GM18508 (cell line): ENCODE measurements around the gene CLEC4E.
"Not testable (repeated sequence)": the region's sequence is repeated elsewhere in the genome, so short reads cannot be mapped to it uniquely, and the experiment has no call there.

ENCODE experiments used
- ATAC-seq: cut with Tn5 transposase; IDR thresholded peaks from one replicate; pipeline ENCODE4 v1.9.1; 2021; ENCODE audit warnings: moderate number of reproducible peaks; ENCODE audit not compliant: insufficient read depth, unreplicated experiment

CLEC4E gene

GRCh38 chr12:8540831-8541230 is at the start of gene CLEC4E:
TSS of gene CLEC4E (minus strand) at chr12:8540905. CDS start at chr12:8540797, 108 bp downstream.
- not testable (repeated sequence) for ATAC-seq

- ATAC-seq = no peak
These were observed 49.0 kb upstream of the CLEC4E start for GRCh38 chr12:8589679-8590078.

GRCh38 chr12:8584478-8584877 is 43.8 kb upstream of the CLEC4E start:
- not testable (repeated sequence) for ATAC-seq

- ATAC-seq = no peak
These were observed 43.3 kb upstream of the CLEC4E start for GRCh38 chr12:8584004-8584403.

- ATAC-seq = no peak
These were observed 40.5 kb upstream of the CLEC4E start for GRCh38 chr12:8581098-8581784.

- ATAC-seq = no peak
These were observed 37.2 kb upstream of the CLEC4E start for GRCh38 chr12:8577879-8578278.

- ATAC-seq = no peak
These were observed 31.8 kb upstream of the CLEC4E start for GRCh38 chr12:8572507-8572906.

- no peak for ATAC-seq
These were observed 25.8 kb upstream of the CLEC4E start for GRCh38 chr12:8566525-8566924.

- not testable (repeated sequence) for ATAC-seq
These were observed 25.3 kb upstream of the CLEC4E start for GRCh38 chr12:8566052-8566451.

- ATAC-seq = no peak
These were observed 24.0 kb upstream of the CLEC4E start for GRCh38 chr12:8564656-8565055.

- ATAC-seq = no peak
These were observed 22.7 kb upstream of the CLEC4E start for GRCh38 chr12:8563356-8563755.

- ATAC-seq = no peak
These were observed 21.6 kb upstream of the CLEC4E start for GRCh38 chr12:8562310-8562709.

- no peak for ATAC-seq
These were observed 20.3 kb upstream of the CLEC4E start for GRCh38 chr12:8561011-8561410.

GRCh38 chr12:8559676-8560075 is 19.0 kb upstream of the CLEC4E start:
- ATAC-seq = no peak

GRCh38 chr12:8556531-8557097 is 15.9 kb upstream of the CLEC4E start:
- no peak for ATAC-seq

- ATAC-seq = no peak
These were observed 13.9 kb upstream of the CLEC4E start for GRCh38 chr12:8554451-8555195.

- no peak for ATAC-seq
These were observed 12.5 kb upstream of the CLEC4E start for GRCh38 chr12:8553088-8553627.

GRCh38 chr12:8549381-8549780 is 8.7 kb upstream of the CLEC4E start:
- ATAC-seq = no peak

GRCh38 chr12:8548192-8548591 is 7.5 kb upstream of the CLEC4E start:
- ATAC-seq = no peak

GRCh38 chr12:8547645-8548044 is 6.9 kb upstream of the CLEC4E start:
- no peak for ATAC-seq

GRCh38 chr12:8546591-8546990 is 5.9 kb upstream of the CLEC4E start:
- no peak for ATAC-seq
